Neuronal stem cell (in vitro differentiated cells): ENCODE measurements around the gene CTSF.
"Not testable (repeated sequence)": the region's sequence is repeated elsewhere in the genome, so short reads cannot be mapped to it uniquely, and the experiment has no call there.

Experiments
- DNase-seq: peaks from one replicate; pipeline ENCODE4 v3.0.0-alpha.2; 2013; ENCODE audit warnings: low spot score
- H2AFZ ChIP-seq: one replicate; pipeline ENCODE4 v1.6.1; 2013; ENCODE audit warnings: mild to moderate bottlenecking, low read length, inconsistent platforms
- H2AK5ac ChIP-seq: 2 replicates; pipeline ENCODE4 v1.6.1; 2013; ENCODE audit warnings: low read depth, mild to moderate bottlenecking, inconsistent platforms, low read length, moderate library complexity, mixed read lengths
- H2BK120ac ChIP-seq: 2 replicates; pipeline ENCODE4 v1.6.1; 2013; ENCODE audit warnings: low read depth, mild to moderate bottlenecking, inconsistent platforms, low read length, moderate library complexity, mixed read lengths
- H2BK12ac ChIP-seq: one replicate; pipeline ENCODE4 v1.6.1; 2013; ENCODE audit warnings: low read length, inconsistent platforms
- H2BK15ac ChIP-seq: 2 replicates; pipeline ENCODE4 v1.6.1; 2013; ENCODE audit warnings: mild to moderate bottlenecking, low read length, inconsistent platforms, mixed read lengths
- H2BK5ac ChIP-seq: one replicate; pipeline ENCODE4 v1.6.1; 2013; ENCODE audit warnings: inconsistent platforms, mild to moderate bottlenecking, low read length, moderate library complexity
- H3K14ac ChIP-seq: one replicate; pipeline ENCODE4 v1.6.1; 2013; ENCODE audit warnings: low read length, inconsistent platforms
- H3K18ac ChIP-seq: 2 replicates; pipeline ENCODE4 v1.6.1; 2013; ENCODE audit warnings: low read length, inconsistent platforms
- H3K23ac ChIP-seq: 2 replicates; pipeline ENCODE4 v1.6.1; 2013; ENCODE audit warnings: low read depth, mild to moderate bottlenecking, mixed read lengths, low read length, inconsistent platforms; ENCODE audit not compliant: poor library complexity
- H3K27ac ChIP-seq: replicated peaks from 3 replicates; pipeline ENCODE4 v1.5.1; 2013; ENCODE audit warnings: low read length, inconsistent platforms
- H3K27me3 ChIP-seq, 3 experiments: 2 replicates each; pipeline ENCODE4 v1.6.1; 2013; ENCODE audit warnings: low read length in 3 of 3, mild to moderate bottlenecking in 2 of 3, inconsistent platforms in 1 of 3, low read depth in 1 of 3, mixed read lengths in 1 of 3, moderate library complexity in 1 of 3; ENCODE audit not compliant: control insufficient read depth in 3 of 3, insufficient read depth in 3 of 3
- H3K36me3 ChIP-seq, 2 donors: replicated peaks in 1 of 2; 2 replicates each; pipeline ENCODE4 v1.6.1; 2013; ENCODE audit warnings: low read length in 2 of 2; ENCODE audit not compliant: control insufficient read depth in 2 of 2, insufficient read depth in 2 of 2
- H3K4ac ChIP-seq: 2 replicates; pipeline ENCODE4 v1.6.1; 2013; ENCODE audit warnings: inconsistent platforms, mild to moderate bottlenecking, low read length, moderate library complexity
- H3K4me1 ChIP-seq, 2 donors: 1 replicate in 1 of 2; 2 replicates in 1 of 2; pipeline ENCODE4 v1.6.1; 2013; ENCODE audit warnings: low read length in 2 of 2, low read depth in 1 of 2; ENCODE audit not compliant: control insufficient read depth in 2 of 2, insufficient read depth in 1 of 2
- H3K4me2 ChIP-seq: one replicate; pipeline ENCODE4 v1.6.1; 2013; ENCODE audit warnings: mild to moderate bottlenecking, low read length, inconsistent platforms; ENCODE audit not compliant: insufficient read depth, poor library complexity, severe bottlenecking
- H3K4me3 ChIP-seq, 2 donors: 2 replicates each; pipeline ENCODE4 v1.5.1; 2013; ENCODE audit warnings: low read length in 2 of 2, mild to moderate bottlenecking in 2 of 2, inconsistent platforms in 1 of 2, moderate library complexity in 1 of 2
- H3K79me1 ChIP-seq: one replicate; pipeline ENCODE4 v1.6.1; 2013; ENCODE audit warnings: low read depth, mild to moderate bottlenecking, inconsistent platforms, low read length, moderate library complexity
- H3K9ac ChIP-seq: one replicate; pipeline ENCODE4 v1.6.1; 2013; ENCODE audit warnings: mild to moderate bottlenecking, low read depth, low read length, inconsistent platforms; ENCODE audit not compliant: poor library complexity
- H3K9me3 ChIP-seq, 2 donors: replicated peaks in 1 of 2; 2 replicates each; pipeline versions ENCODE3 to v1.6.1; 2013; ENCODE audit warnings: low read length in 2 of 2, mild to moderate bottlenecking in 2 of 2, inconsistent platforms in 1 of 2, low read depth in 1 of 2, mixed read lengths in 1 of 2, moderate library complexity in 1 of 2; ENCODE audit not compliant: control insufficient read depth in 2 of 2, insufficient read depth in 1 of 2
- H4K8ac ChIP-seq: one replicate; pipeline ENCODE4 v1.6.1; 2013; ENCODE audit warnings: low read depth, mild to moderate bottlenecking, inconsistent platforms, low read length, moderate library complexity
- H4K91ac ChIP-seq: one replicate; pipeline ENCODE4 v1.6.1; 2013; ENCODE audit warnings: low read length, low read depth, mild to moderate bottlenecking, inconsistent platforms; ENCODE audit not compliant: poor library complexity
- WGBS, 2 donors: extraction: QIAGEN DNeasy Blood & Tissue Kit; methylation state at CpG; one replicate each; pipeline ENCODE4 v1.1.7; 2013; ENCODE audit warnings: missing lambda C conversion rate in 2 of 2, mixed read lengths in 1 of 2; ENCODE audit not compliant: insufficient read length in 2 of 2, insufficient replicate concordance in 1 of 2; ENCODE audit errors: extremely low coverage in 2 of 2; 5-methylcytosine and 5-hydroxymethylcytosine counted together

CTSF gene

DNA sequence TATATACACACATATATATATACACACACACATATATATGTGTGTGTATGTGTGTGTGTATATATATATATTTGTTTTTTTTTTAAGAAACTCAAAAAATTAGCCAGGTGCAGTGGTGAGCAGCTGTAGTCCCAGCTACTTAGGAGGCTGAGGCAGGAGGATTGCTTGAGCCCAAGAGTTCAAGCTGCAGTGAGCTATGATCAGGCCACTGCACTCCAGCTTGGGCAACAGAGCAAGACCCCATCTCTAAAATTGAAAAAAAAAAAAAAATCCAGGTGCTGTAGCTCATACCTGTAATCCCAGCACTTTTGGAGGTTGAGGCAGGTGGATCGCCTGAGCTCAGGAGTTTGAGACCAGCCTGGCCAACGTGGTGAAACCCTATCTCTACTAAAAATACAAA, 20.9 kb upstream of the CTSF start:
- H2AFZ ChIP-seq, H3K23ac ChIP-seq, H3K79me1 ChIP-seq, H3K14ac ChIP-seq, H2BK120ac ChIP-seq, H3K4me2 ChIP-seq, H2AK5ac ChIP-seq, H4K8ac ChIP-seq, H2BK15ac ChIP-seq, H3K18ac ChIP-seq, H3K4me3 ChIP-seq, H3K9ac ChIP-seq, H3K27ac ChIP-seq, H2BK12ac ChIP-seq, H3K4ac ChIP-seq, H3K27me3 ChIP-seq, H2BK5ac ChIP-seq, H4K91ac ChIP-seq, H3K36me3 ChIP-seq, DNase-seq: not testable (repeated sequence)
- H3K9me3 ChIP-seq, result peaks cover 19 to 21% of the 10 kb centered on the region in 2 donors
- no CpG with 5 or more reads among the region's 2 CpGs for whole genome bisulfite sequencing, 2 donors
- H3K4me1 ChIP-seq, result peaks cover 5 to 11% of the 10 kb centered on the region in 2 donors

DNA sequence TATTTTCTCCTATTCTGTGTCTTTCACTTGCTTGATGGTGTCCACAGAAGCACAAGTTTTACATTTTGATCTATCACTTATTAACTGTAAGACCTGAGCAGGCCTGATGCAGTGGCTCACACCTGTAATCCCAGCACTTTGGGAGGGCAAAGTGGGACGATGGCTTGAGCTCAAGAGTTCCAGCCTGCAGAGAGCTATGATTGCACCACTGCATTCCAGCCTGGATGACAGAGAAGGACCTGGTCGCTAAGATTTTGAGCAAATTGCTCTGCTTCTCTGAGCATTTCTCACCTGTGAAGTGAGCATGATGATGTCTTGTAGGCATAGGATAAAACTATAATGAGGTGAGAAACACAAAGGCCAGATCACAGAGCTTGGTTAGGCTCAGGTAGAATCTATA, 17.7 kb upstream of the CTSF start:
- H2AK5ac ChIP-seq, result no peak overlapping the region
- no peak overlapping the region for H3K14ac ChIP-seq
- no peak overlapping the region for H2BK120ac ChIP-seq
- H3K4me3 ChIP-seq, result no peak overlapping the region
- H3K4ac ChIP-seq, result no peak overlapping the region
- no peak overlapping the region for H4K91ac ChIP-seq
- no peaks in the 10 kb centered on the region for H3K79me1 ChIP-seq
- no peaks in the 10 kb centered on the region for H3K4me1 ChIP-seq
- no peak overlapping the region for H2BK5ac ChIP-seq
- no peak for DNase-seq
- WGBS, 2 donors, result no CpG with 5 or more reads among the region's 2 CpGs
- no peak overlapping the region for H3K18ac ChIP-seq
- no peak overlapping the region for H3K9ac ChIP-seq
- no peaks in the 10 kb centered on the region for H3K36me3 ChIP-seq
- H2BK12ac ChIP-seq, result no peak overlapping the region
- H3K4me2 ChIP-seq, result no peak overlapping the region
- H3K27ac ChIP-seq, result no peak overlapping the region
- H3K23ac ChIP-seq, result no peak overlapping the region
- no peak overlapping the region for H4K8ac ChIP-seq
- H3K9me3 ChIP-seq, result peaks cover 8 to 17% of the 10 kb centered on the region in 2 donors
- no peak overlapping the region for H2BK15ac ChIP-seq
- H2AFZ ChIP-seq, result no peak overlapping the region
- H3K27me3 ChIP-seq, result no peaks in the 10 kb centered on the region

DNA sequence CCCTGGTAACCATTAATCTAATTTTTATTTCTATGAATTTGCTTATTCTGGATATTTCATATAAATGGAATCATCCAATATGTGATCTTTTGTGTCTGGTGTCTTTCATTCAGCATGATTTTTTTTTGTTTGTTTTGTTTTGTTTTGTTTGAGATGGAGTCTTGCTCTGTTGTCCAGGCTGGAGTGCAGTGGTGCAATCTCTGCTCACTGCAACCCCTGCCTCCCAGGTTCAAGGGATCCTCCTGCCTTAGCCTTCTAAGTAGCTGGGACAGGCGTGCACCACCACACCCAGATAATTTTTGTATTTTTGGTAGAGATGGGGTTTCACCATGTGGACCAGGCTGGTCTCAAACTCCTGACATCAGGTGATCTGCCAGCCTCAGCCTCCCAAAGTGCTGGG, 17.0 kb upstream of the CTSF start:
- not testable (repeated sequence) for H3K14ac ChIP-seq, H2AFZ ChIP-seq, H3K9ac ChIP-seq, H3K79me1 ChIP-seq, H4K91ac ChIP-seq, H2BK5ac ChIP-seq, H3K4ac ChIP-seq, H2BK12ac ChIP-seq, H3K4me3 ChIP-seq, H3K18ac ChIP-seq, H4K8ac ChIP-seq, H3K4me1 ChIP-seq, H3K23ac ChIP-seq, H3K36me3 ChIP-seq, DNase-seq, H2AK5ac ChIP-seq, H3K4me2 ChIP-seq, H2BK15ac ChIP-seq, H2BK120ac ChIP-seq, H3K27me3 ChIP-seq, H3K27ac ChIP-seq
- peaks cover 2 to 11% of the 10 kb centered on the region in 2 donors for H3K9me3 ChIP-seq
- WGBS, 2 donors, result no CpG with 5 or more reads among the region's 1 CpG

DNA sequence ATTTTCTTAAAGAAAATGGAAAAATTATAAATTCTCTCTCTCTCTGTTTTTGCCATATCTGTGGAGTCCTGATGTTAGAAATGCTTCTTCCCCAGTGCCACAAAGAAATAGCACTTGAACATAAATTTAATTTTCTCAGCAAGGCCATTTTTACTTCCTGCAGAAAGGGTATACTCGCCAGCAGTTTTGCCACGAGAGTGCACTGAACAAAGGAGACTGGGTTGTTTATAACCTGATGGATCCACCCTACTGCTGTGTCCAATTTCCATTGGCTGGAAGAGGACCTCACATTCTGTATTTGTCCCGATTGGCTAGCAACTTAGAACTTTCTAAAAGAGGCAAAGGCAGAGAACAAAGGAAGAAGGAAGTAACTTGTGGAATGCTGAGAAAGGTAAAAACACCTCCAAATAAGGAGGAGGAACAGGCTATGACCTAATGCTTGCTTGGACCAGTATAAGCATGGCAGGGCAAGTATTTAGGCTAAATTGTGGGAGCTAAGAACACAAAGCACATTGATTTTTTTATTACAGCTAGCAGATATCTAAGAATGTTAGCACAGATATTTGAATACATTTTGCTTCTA, 14.2 kb upstream of the CTSF start:
- H3K18ac ChIP-seq, H3K9ac ChIP-seq, H4K8ac ChIP-seq, H3K27ac ChIP-seq, H3K23ac ChIP-seq, H2BK5ac ChIP-seq, H3K4ac ChIP-seq, H2BK120ac ChIP-seq, H3K14ac ChIP-seq, H3K4me1 ChIP-seq, H3K4me2 ChIP-seq, H3K79me1 ChIP-seq, H2AFZ ChIP-seq, H4K91ac ChIP-seq, H3K9me3 ChIP-seq, H3K27me3 ChIP-seq, DNase-seq, H3K4me3 ChIP-seq, H2BK12ac ChIP-seq, H2BK15ac ChIP-seq, H3K36me3 ChIP-seq, H2AK5ac ChIP-seq: not testable (repeated sequence)
- WGBS, 2 donors, result no CpG with 5 or more reads among the region's 3 CpGs
